HepG2 (cell line): Measurements from ENCODE around the gene SDK1. TPM values are rescaled to one million over a fixed set of nuclear protein-coding genes. Genes with fewer than 3 reads are reported as not detected.

Source experiments
- ATAC-seq: fragments of 200-7000 bp; cut with Tn5 transposase; 3 replicates; pipeline ENCODE4 v1.9.1; 2020; ENCODE audit warnings: mild to moderate bottlenecking, moderate library complexity
- BruUV-seq: library from RNA; stranded (reverse); fragments of 400-500 nt; replicated peaks from 2 replicates; lab custom pipeline; 2021; lab: Mats Ljungman, UMichigan
- CTCF ChIA-PET: fragments of 300-600 bp; formaldehyde crosslinking; extraction: SDS; loops from one replicate; lab custom pipeline; 2021; ENCODE audit warnings: low total read pairs, inconsistent platforms, low intra/inter-chr PET ratio; lab: Yijun Ruan, JAX
- POLR2A ChIA-PET: fragments of 350-600 bp; sonication (Branson Sonifier 250); formaldehyde crosslinking; loops from one replicate; lab custom pipeline; 2020; ENCODE audit warnings: antibody characterized with exemption, inconsistent platforms; lab: Yijun Ruan, JAX
- DNase-seq: peaks from one replicate; pipeline ENCODE4 v3.0.0-alpha.2; 2015; ENCODE audit warnings: low spot score
- FAIRE-seq: peaks from 3 replicates; lab custom pipeline; 2011; peaks lifted over from hg19 to GRCh38; lab: Jason Lieb, UNC
- H2AFZ ChIP-seq: one replicate; pipeline ENCODE4 v1.6.1; 2011; ENCODE audit warnings: low read length, inconsistent platforms
- H3K27ac ChIP-seq: fragments of 300-600 bp; 3 replicates; pipeline ENCODE4 v1.8.0; 2011; ENCODE audit warnings: mixed run types, mild to moderate bottlenecking, mixed read lengths, low read length, inconsistent platforms; ENCODE audit not compliant: insufficient read depth; ENCODE audit errors: extremely low read length
- H3K27me3 ChIP-seq, 2 experiments: fragments of 200-600 bp in 1 of 2; 2 replicates in 1 of 2; 3 replicates in 1 of 2; pipeline versions ENCODE4 v1.6.0 to v1.8.0; 2011; ENCODE audit warnings: low read length in 2 of 2, mild to moderate bottlenecking in 2 of 2, moderate library complexity in 2 of 2, inconsistent platforms in 1 of 2; ENCODE audit not compliant: insufficient read depth in 2 of 2, control insufficient read depth in 1 of 2
- H3K36me3 ChIP-seq, 2 experiments: fragments of 200-600 bp in 1 of 2; replicated peaks in 1 of 2; 2 replicates in 1 of 2; 3 replicates in 1 of 2; pipeline versions ENCODE4 v1.5.1 to v1.8.0; 2011; ENCODE audit warnings: low read length in 2 of 2, inconsistent platforms in 1 of 2; ENCODE audit not compliant: insufficient read depth in 2 of 2, control insufficient read depth in 1 of 2
- H3K4me1 ChIP-seq: 2 replicates; pipeline ENCODE4 v1.5.1; 2012; ENCODE audit warnings: low read length, inconsistent platforms; ENCODE audit not compliant: insufficient read depth
- H3K4me2 ChIP-seq: 2 replicates; pipeline ENCODE4 v1.6.0; 2011; ENCODE audit warnings: low read depth, low read length, inconsistent platforms
- H3K4me3 ChIP-seq, 3 experiments: fragments of 200-600 bp in 1 of 3; sonication (generic), shearing (Covaris generic) in 1 of 3; replicated peaks in 1 of 3; 2 replicates each; pipeline ENCODE4 v1.5.1; 2011 to 2016; ENCODE audit warnings: low read length in 3 of 3, inconsistent platforms in 2 of 3, low read depth in 2 of 3, mild to moderate bottlenecking in 2 of 3, control low read depth in 1 of 3, mixed read lengths in 1 of 3; ENCODE audit not compliant: insufficient read depth in 1 of 3
- H3K79me2 ChIP-seq: one replicate; pipeline ENCODE4 v1.6.1; 2011; ENCODE audit warnings: low read length, inconsistent platforms; ENCODE audit not compliant: insufficient read depth
- H3K9ac ChIP-seq: 2 replicates; pipeline ENCODE4 v1.6.0; 2011; ENCODE audit warnings: mild to moderate bottlenecking, low read depth, low read length, inconsistent platforms; ENCODE audit not compliant: insufficient read depth
- H3K9me3 ChIP-seq: 2 replicates; pipeline ENCODE4 v1.5.1; 2012; ENCODE audit warnings: mild to moderate bottlenecking, low read length
- H4K20me1 ChIP-seq: 2 replicates; pipeline ENCODE4 v1.6.0; 2011; ENCODE audit warnings: inconsistent platforms, mild to moderate bottlenecking, low read length, moderate library complexity; ENCODE audit not compliant: insufficient read depth
- GATAD2A ChIP-seq: IDR thresholded peaks from 2 replicates; pipeline ENCODE4 v1.6.1; 2016
- JDP2 ChIP-seq: sonication (generic); formaldehyde crosslinking; IDR thresholded peaks from 2 replicates; pipeline ENCODE4 v1.8.1; 2022; ENCODE audit warnings: missing genetic modification reagents, borderline replicate concordance
- MAFK ChIP-seq, 2 experiments: IDR thresholded peaks in 1 of 2; conservative IDR thresholded peaks in 1 of 2; 2 replicates each; pipeline ENCODE4 v1.6.1; 2011; ENCODE audit warnings: improper control_type of control experiment in 2 of 2, low read length in 2 of 2
- NFATC3 ChIP-seq: sonication (generic); formaldehyde crosslinking; IDR thresholded peaks from 2 replicates; pipeline ENCODE4 v1.5.1; 2020; ENCODE audit warnings: mild to moderate bottlenecking, missing genetic modification reagents
- ZEB1 ChIP-seq: IDR thresholded peaks from 2 replicates; pipeline ENCODE4 v1.6.1; 2012; ENCODE audit warnings: mild to moderate bottlenecking, low read depth, inconsistent platforms; ENCODE audit not compliant: insufficient replicate concordance
- ZMAT3 ChIP-seq: sonication (generic); formaldehyde crosslinking; conservative IDR thresholded peaks from 2 replicates; pipeline ENCODE4 v1.7.0; 2021; ENCODE audit warnings: missing genetic modification reagents
- ZNF775 ChIP-seq: sonication (generic); formaldehyde crosslinking; IDR thresholded peaks from 2 replicates; pipeline ENCODE4 v1.4.0; 2020; ENCODE audit warnings: missing genetic modification reagents, mild to moderate bottlenecking, moderate library complexity, borderline replicate concordance
- WGBS: methylation state at CpG from one replicate; pipeline ENCODE4 v1.1.6; 2017; ENCODE audit warnings: low lambda C conversion rate; 5-methylcytosine and 5-hydroxymethylcytosine counted together
- in situ Hi-C: cut with HindIII; loops from 2 replicates; pipeline ENCODE4 v1.10.0; 2017; ENCODE audit warnings: low pct_unique_long_range_greater_than_20kb; ENCODE audit not compliant: extremely low pct_ligation_motif_present
- intact Hi-C: fragments of 100-400 bp; cut with micrococcal nuclease; formaldehyde crosslinking; loops from one replicate; pipeline ENCODE4 v1.10.0; 2022; ENCODE audit not compliant: unreplicated experiment
- polyA plus RNA-seq, 8 experiments: library from polyadenylated mRNA; depleted of rRNA in 3 of 8; stranded (reverse) in 7 of 8; unstranded in 1 of 8; fragments of >200 nt; fragmentation: Illumina TruSeq in 4 of 8; extraction: Trizol in 4 of 8; gene quantifications; 2 replicates each; pipeline versions ENCODE4 v1.2.1 to v1.2.3, GENCODE V29; 2011 to 2016; ENCODE audit warnings: low read depth in 4 of 8, missing spikeins in 1 of 8, mixed read lengths in 1 of 8; ENCODE audit not compliant: insufficient read depth in 1 of 8
- total RNA-seq, 5 experiments: library from RNA; depleted of rRNA; stranded (reverse); fragments of >200 nt; fragmentation: Illumina TruSeq; extraction: Trizol; gene quantifications; 2 replicates each; pipeline ENCODE4 v1.2.3, GENCODE V29; 2016; ENCODE audit warnings: low read depth in 1 of 5
- TF ChIP-seq, protein P1 (sequence below): sonication (generic); formaldehyde crosslinking; IDR thresholded peaks from 2 replicates; pipeline ENCODE4 v1.8.1; 2023; ENCODE audit warnings: mild to moderate bottlenecking, moderate library complexity, missing genetic modification reagents
- TF ChIP-seq, protein P2 (sequence below): sonication (generic); formaldehyde crosslinking; IDR thresholded peaks from 2 replicates; pipeline ENCODE4 v1.8.0; 2022; ENCODE audit warnings: mild to moderate bottlenecking, missing genetic modification reagents; ENCODE audit not compliant: insufficient replicate concordance
- TF ChIP-seq, protein P3 (sequence below): sonication (generic); formaldehyde crosslinking; IDR thresholded peaks from 2 replicates; pipeline ENCODE4 v1.8.1; 2023; ENCODE audit warnings: mild to moderate bottlenecking, missing genetic modification reagents, borderline replicate concordance

The SDK1 gene
- total and polyA plus RNA-seq, 2 of the 13 experiments (the other 11 are each of a cell fraction or from before 2014, with no cell fraction given): 0.35 to 2.4 TPM

DNA sequence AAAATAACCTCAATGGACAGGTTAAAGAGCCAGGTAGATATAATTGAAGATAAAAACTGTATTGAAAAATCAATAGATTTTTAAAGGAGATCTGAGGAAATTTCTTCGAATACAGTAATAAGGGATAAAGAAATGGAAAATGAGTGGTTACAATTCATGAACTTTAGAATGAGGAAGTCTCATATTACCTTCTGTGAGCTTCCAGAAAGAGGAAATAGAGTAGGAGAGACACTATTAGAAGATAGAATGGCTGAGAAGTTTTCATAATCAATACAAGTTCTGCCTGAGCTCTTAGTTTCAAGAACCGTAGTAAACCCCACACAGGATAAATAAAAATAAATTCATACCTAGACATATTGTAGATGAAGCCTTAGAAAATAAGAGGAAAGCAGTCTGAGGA is 11.5 kb downstream of the SDK1 start (continued):
- TF ChIP-seq, protein P1, sequence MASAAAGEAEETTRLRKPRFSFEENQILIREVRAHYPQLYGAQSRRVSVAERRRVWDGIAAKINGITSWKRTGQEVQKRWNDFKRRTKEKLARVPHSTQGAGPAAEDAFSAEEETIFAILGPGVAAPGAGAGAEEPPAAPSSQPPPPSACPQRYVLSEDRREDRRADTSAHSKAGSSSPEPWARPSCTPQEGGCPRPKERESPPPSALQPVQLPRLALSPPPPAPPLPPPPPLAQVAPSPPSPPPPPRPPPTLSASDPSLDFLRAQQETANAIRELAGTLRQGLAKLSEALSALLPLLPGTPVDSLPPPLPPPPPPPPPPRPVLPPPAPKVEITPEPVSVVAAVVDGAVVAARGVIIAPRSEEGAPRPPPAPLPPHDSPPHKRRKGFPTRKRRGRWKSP (CRISPR knock-in tag): no peak
- TF ChIP-seq NFATC3 (CRISPR knock-in tag): no peak

DNA sequence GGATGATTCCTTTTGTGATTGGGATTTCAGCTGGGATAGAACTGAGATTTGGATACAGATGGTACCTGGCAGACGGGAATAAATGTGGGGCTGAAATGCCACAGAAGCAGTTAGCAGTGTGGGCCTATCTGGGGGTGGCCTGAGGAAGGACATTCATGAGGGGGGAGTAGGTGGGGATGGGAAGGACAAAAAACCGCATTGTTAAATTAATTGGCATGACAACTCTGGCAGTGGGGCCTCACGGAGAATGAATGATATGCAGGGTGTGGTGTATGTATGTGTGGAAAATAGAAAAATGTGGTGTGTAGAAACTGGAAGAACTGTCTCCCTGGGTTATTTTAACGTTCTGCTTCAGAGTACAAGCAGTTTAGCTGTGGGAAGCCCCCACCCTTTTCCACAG is 17.8 kb downstream of the SDK1 start:
- DNase-seq (no peak), ATAC-seq (no peak), FAIRE-seq (no peak)
- no peak overlapping the region for H3K27ac ChIP-seq
- no peak for TF ChIP-seq JDP2 (CRISPR knock-in tag)
- no peak for TF ChIP-seq ZNF775 (CRISPR knock-in tag)
- TF ChIP-seq MAFK (conservative IDR thresholded peaks at IDR 0.05 in 1 of 2, IDR thresholded peaks at IDR 0.05 in 1 of 2; ENCODE audit: low read length in 2 of 2): no peak
- no peak for TF ChIP-seq ZEB1
- TF ChIP-seq ZMAT3 (CRISPR knock-in tag): no peak
- no peak for TF ChIP-seq GATAD2A (CRISPR knock-in tag)
- TF ChIP-seq, protein P2, sequence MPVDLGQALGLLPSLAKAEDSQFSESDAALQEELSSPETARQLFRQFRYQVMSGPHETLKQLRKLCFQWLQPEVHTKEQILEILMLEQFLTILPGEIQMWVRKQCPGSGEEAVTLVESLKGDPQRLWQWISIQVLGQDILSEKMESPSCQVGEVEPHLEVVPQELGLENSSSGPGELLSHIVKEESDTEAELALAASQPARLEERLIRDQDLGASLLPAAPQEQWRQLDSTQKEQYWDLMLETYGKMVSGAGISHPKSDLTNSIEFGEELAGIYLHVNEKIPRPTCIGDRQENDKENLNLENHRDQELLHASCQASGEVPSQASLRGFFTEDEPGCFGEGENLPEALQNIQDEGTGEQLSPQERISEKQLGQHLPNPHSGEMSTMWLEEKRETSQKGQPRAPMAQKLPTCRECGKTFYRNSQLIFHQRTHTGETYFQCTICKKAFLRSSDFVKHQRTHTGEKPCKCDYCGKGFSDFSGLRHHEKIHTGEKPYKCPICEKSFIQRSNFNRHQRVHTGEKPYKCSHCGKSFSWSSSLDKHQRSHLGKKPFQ (CRISPR knock-in tag): no peak
- TF ChIP-seq, protein P3, sequence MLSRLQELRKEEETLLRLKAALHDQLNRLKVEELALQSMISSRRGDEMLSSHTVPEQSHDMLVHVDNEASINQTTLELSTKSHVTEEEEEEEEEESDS (CRISPR knock-in tag): no peak
- H3K79me2 ChIP-seq: no peaks in the 10 kb centered on the region
- POLR2A ChIA-PET: no interaction called here
- no peak overlapping the region for H3K9ac ChIP-seq
- no peaks in the 10 kb centered on the region for H3K27me3 ChIP-seq
- peaks cover 18% of the 10 kb centered on the region for H3K4me1 ChIP-seq
- in situ Hi-C loops (no loop called here), intact Hi-C loops (no loop called here)
- no peaks in the 10 kb centered on the region for H3K9me3 ChIP-seq
- H4K20me1 ChIP-seq: no peaks in the 10 kb centered on the region
- 76% methylated on average over 4 of the region's 4 CpGs for WGBS
- no peak overlapping the region for H2AFZ ChIP-seq
- CTCF ChIA-PET: no interaction called here
- no peaks in the 10 kb centered on the region for H3K36me3 ChIP-seq
- no peak overlapping the region for H3K4me2 ChIP-seq
- no peak overlapping the region for H3K4me3 ChIP-seq
- no TSS peak for BruUV-seq
